Measurements from ENCODE around the gene DTX1.

DTX1 gene

GRCh38 chr12:113090740-113091139 lies 34.2 kb downstream of the DTX1 start:
- Histone ChIP-seq H3K36me3 (ENCODE audit: insufficient read depth, low read length) (no peaks in the 10 kb centered on the region), H3K9me3 (ENCODE audit: low read depth, low read length) (no peaks in the 10 kb centered on the region), H3K9ac (ENCODE audit: insufficient read length) (no peak overlapping the region), H3K4me3 (no peak overlapping the region), H3K27ac (no peak overlapping the region)
- TF ChIP-seq POLR2AphosphoS5 (IDR thresholded peaks at IDR 0.05; ENCODE audit: borderline replicate concordance, low read depth, low read length) (no peak), FOXP2 (optimal IDR thresholded peaks at IDR 0.05; ENCODE audit: control extremely low read depth, extremely low read length, insufficient read depth) (no peak), EZH2 (IDR thresholded peaks at IDR 0.05) (no peak)
- DNase-seq (ENCODE audit: low read depth, low spot score), result no peak

- no peaks in the 10 kb centered on the region for H3K36me3 ChIP-seq (ENCODE audit: insufficient read depth, low read length)
- no peak overlapping the region for H3K27ac ChIP-seq
- H3K9me3 ChIP-seq (ENCODE audit: low read depth, low read length), result no peaks in the 10 kb centered on the region
- TF ChIP-seq FOXP2 (optimal IDR thresholded peaks at IDR 0.05; ENCODE audit: control extremely low read depth, extremely low read length, insufficient read depth), result no peak
- no peak for TF ChIP-seq POLR2AphosphoS5 (IDR thresholded peaks at IDR 0.05; ENCODE audit: borderline replicate concordance, low read depth, low read length)
- TF ChIP-seq EZH2 (IDR thresholded peaks at IDR 0.05), result no peak
- no peak for DNase-seq (ENCODE audit: low read depth, low spot score)
- no peak overlapping the region for H3K9ac ChIP-seq (ENCODE audit: insufficient read length)
- no peak overlapping the region for H3K4me3 ChIP-seq
Observed at GRCh38 chr12:113091506-113091905, 35.0 kb downstream of the DTX1 start.

GRCh38 chr12:113092607-113093408 lies 36.3 kb downstream of the DTX1 start:
- H3K36me3 ChIP-seq (ENCODE audit: insufficient read depth, low read length), result no peaks in the 10 kb centered on the region
- no peaks in the 10 kb centered on the region for H3K9me3 ChIP-seq (ENCODE audit: low read depth, low read length)
- no peak overlapping the region for H3K27ac ChIP-seq
- TF ChIP-seq FOXP2 (optimal IDR thresholded peaks at IDR 0.05; ENCODE audit: control extremely low read depth, extremely low read length, insufficient read depth) (no peak), EZH2 (IDR thresholded peaks at IDR 0.05) (no peak), POLR2AphosphoS5 (IDR thresholded peaks at IDR 0.05; ENCODE audit: borderline replicate concordance, low read depth, low read length) (no peak)
- H3K9ac ChIP-seq (ENCODE audit: insufficient read length), result no peak overlapping the region
- H3K4me3 ChIP-seq, result no peak overlapping the region
- DNase-seq (ENCODE audit: low read depth, low spot score), result no peak

DNA sequence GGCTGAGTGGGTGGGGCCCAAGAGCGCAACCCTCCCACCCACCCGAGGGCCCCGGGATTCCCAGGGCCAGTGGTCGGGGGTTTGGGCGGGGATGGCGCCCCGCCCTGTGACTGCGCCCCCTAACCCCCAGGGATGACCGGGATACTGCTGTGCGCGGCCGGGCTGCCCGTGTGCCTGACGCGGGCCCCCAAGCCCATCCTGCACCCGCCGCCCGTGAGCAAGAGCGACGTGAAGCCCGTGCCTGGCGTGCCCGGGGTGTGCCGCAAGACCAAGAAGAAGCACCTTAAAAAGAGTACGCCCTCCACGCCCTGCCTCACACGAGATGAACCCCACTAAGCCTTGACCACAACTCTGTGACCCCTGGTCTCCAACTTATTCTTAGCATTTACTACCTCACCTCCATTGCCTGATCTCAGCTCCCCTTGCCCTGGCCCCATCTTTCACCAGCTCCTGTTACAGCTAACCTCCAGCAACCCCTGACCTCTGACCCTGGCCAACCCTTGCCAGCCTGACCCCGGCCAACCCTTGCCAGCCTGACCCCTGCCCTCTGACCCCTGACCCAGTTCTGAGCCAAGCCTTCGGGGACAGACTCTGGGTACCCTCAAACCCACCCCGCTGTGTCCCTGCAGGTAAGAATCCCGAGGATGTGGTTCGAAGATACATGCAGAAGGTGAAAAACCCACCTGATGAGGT lies 37.0 kb downstream of the DTX1 start:
- no peaks in the 10 kb centered on the region for H3K9me3 ChIP-seq (ENCODE audit: low read depth, low read length)
- no peak for DNase-seq (ENCODE audit: low read depth, low spot score)
- no peak overlapping the region for H3K4me3 ChIP-seq
- TF ChIP-seq EZH2 (IDR thresholded peaks at IDR 0.05) (no peak), FOXP2 (optimal IDR thresholded peaks at IDR 0.05; ENCODE audit: control extremely low read depth, extremely low read length, insufficient read depth) (no peak), POLR2AphosphoS5 (IDR thresholded peaks at IDR 0.05; ENCODE audit: borderline replicate concordance, low read depth, low read length) (no peak)
- no peak overlapping the region for H3K9ac ChIP-seq (ENCODE audit: insufficient read length)
- no peaks in the 10 kb centered on the region for H3K36me3 ChIP-seq (ENCODE audit: insufficient read depth, low read length)
- H3K27ac ChIP-seq, result no peak overlapping the region

- Histone ChIP-seq H3K36me3 (ENCODE audit: insufficient read depth, low read length) (no peaks in the 10 kb centered on the region), H3K4me3 (no peak overlapping the region), H3K9ac (ENCODE audit: insufficient read length) (no peak overlapping the region), H3K9me3 (ENCODE audit: low read depth, low read length) (no peaks in the 10 kb centered on the region), H3K27ac (no peak overlapping the region)
- no peak for DNase-seq (ENCODE audit: low read depth, low spot score)
- TF ChIP-seq EZH2 (IDR thresholded peaks at IDR 0.05) (no peak), FOXP2 (optimal IDR thresholded peaks at IDR 0.05; ENCODE audit: control extremely low read depth, extremely low read length, insufficient read depth) (no peak), POLR2AphosphoS5 (IDR thresholded peaks at IDR 0.05; ENCODE audit: borderline replicate concordance, low read depth, low read length) (no peak)
Observed at GRCh38 chr12:113094738-113095137, 38.2 kb downstream of the DTX1 start.

- DNase-seq (ENCODE audit: low read depth, low spot score), result no peak
- Histone ChIP-seq H3K36me3 (ENCODE audit: insufficient read depth, low read length) (no peaks in the 10 kb centered on the region), H3K27ac (no peak overlapping the region), H3K4me3 (no peak overlapping the region), H3K9ac (ENCODE audit: insufficient read length) (no peak overlapping the region), H3K9me3 (ENCODE audit: low read depth, low read length) (no peaks in the 10 kb centered on the region)
- TF ChIP-seq EZH2 (IDR thresholded peaks at IDR 0.05) (no peak), POLR2AphosphoS5 (IDR thresholded peaks at IDR 0.05; ENCODE audit: borderline replicate concordance, low read depth, low read length) (no peak), FOXP2 (optimal IDR thresholded peaks at IDR 0.05; ENCODE audit: control extremely low read depth, extremely low read length, insufficient read depth) (no peak)
Observed at GRCh38 chr12:113095405-113095804, 38.9 kb downstream of the DTX1 start.

DNA sequence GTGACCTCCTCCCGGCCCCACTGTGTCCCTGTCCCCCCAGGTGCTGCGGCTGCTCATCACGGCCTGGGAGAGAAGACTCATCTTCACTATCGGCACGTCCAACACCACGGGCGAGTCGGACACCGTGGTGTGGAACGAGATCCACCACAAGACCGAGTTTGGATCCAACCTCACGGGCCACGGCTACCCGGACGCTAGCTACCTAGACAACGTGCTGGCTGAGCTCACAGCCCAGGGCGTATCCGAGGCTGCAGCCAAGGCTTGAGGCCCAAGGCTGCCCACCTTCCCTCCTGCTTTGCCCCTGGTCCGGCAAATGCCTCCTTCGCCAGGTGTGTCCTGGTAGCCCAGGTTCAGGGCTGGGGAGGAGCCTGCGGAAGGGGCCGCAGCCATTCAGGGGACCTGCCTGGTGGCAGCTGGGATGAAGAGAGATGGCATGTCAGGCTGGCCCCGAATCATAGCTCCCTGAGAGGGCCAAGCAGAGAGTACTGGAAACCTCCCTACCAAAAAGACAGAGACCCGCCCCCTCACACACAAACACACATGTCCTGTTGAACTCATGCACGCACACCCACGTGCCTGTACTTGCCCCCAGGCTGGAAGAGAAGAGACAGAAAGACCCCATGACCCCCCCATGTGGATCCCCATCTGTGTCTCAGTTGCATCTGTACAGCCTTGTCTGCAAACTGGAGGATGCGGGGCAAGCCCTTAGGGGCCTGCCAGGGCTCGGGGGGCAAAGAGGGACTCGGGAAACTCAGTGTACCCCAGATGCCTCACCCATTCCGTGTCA lies 40.3 kb downstream of the DTX1 start:
- no peak overlapping the region for H3K9ac ChIP-seq (ENCODE audit: insufficient read length)
- DNase-seq (ENCODE audit: low read depth, low spot score), result no peak
- TF ChIP-seq POLR2AphosphoS5 (IDR thresholded peaks at IDR 0.05; ENCODE audit: borderline replicate concordance, low read depth, low read length), result no peak
- TF ChIP-seq EZH2 (IDR thresholded peaks at IDR 0.05), result no peak
- TF ChIP-seq FOXP2 (optimal IDR thresholded peaks at IDR 0.05; ENCODE audit: control extremely low read depth, extremely low read length, insufficient read depth), result no peak
- H3K36me3 ChIP-seq (ENCODE audit: insufficient read depth, low read length), result no peaks in the 10 kb centered on the region
- no peak overlapping the region for H3K4me3 ChIP-seq
- no peaks in the 10 kb centered on the region for H3K9me3 ChIP-seq (ENCODE audit: low read depth, low read length)
- H3K27ac ChIP-seq, result no peak overlapping the region
